SK-N-SH treated with all-trans-retinoic acid at 6 μM for 48 hours (cell line): Measurements from ENCODE around the gene CDCP1.
"Not testable (repeated sequence)": the region's sequence is repeated elsewhere in the genome, so short reads cannot be mapped to it uniquely, and the experiment has no call there.

Source experiments
- ATAC-seq: fragments of 200-7000 bp; cut with Tn5 transposase; 3 replicates; pipeline ENCODE4 v1.9.1; 2020; ENCODE audit warnings: mild to moderate bottlenecking, moderate library complexity
- ARNTL ChIP-seq: fragments of 450-650 bp; formaldehyde crosslinking; IDR thresholded peaks from 2 replicates; pipeline ENCODE4 v1.5.0; 2020; ENCODE audit warnings: low read depth, mild to moderate bottlenecking, moderate library complexity, borderline replicate concordance
- BACH2 ChIP-seq: fragments of 250-450 bp; sonication (Bioruptor Pico); IDR thresholded peaks from 2 replicates; pipeline ENCODE4 v1.9.0; 2021; ENCODE audit warnings: mild to moderate bottlenecking, borderline replicate concordance
- CSDC2 ChIP-seq: fragments of 250-450 bp; sonication (Bioruptor Pico); IDR thresholded peaks from 2 replicates; pipeline ENCODE4 v1.5.0; 2020; ENCODE audit warnings: mild to moderate bottlenecking, moderate library complexity
- GLIS3 ChIP-seq: fragments of 250-450 bp; sonication (Bioruptor Pico); IDR thresholded peaks from 2 replicates; pipeline ENCODE4 v1.5.0; 2020; ENCODE audit warnings: mild to moderate bottlenecking, moderate library complexity
- ISL1 ChIP-seq: fragments of 250-450 bp; sonication (Bioruptor Pico); IDR thresholded peaks from 2 replicates; pipeline ENCODE4 v2.1.2; 2022; ENCODE audit warnings: mild to moderate bottlenecking, moderate library complexity
- OSR1 ChIP-seq: fragments of 250-450 bp; sonication (Bioruptor Pico); IDR thresholded peaks from 2 replicates; pipeline ENCODE4 v1.8.0; 2022; ENCODE audit warnings: moderate library complexity, mild to moderate bottlenecking, inconsistent platforms
- PPARA ChIP-seq: fragments of 250-450 bp; sonication (Bioruptor Pico); IDR thresholded peaks from 2 replicates; pipeline ENCODE4 v1.5.0; 2020; ENCODE audit warnings: mild to moderate bottlenecking, borderline replicate concordance
- RARB ChIP-seq: fragments of 250-450 bp; sonication (Bioruptor Pico); IDR thresholded peaks from 2 replicates; pipeline ENCODE4 v1.8.0; 2021; ENCODE audit warnings: mild to moderate bottlenecking, moderate library complexity
- SNAI2 ChIP-seq: fragments of 250-450 bp; sonication (Bioruptor Pico); IDR thresholded peaks from 2 replicates; pipeline ENCODE4 v1.5.0; 2020; ENCODE audit warnings: mild to moderate bottlenecking, moderate library complexity
- TCF4 ChIP-seq: fragments of 250-450 bp; sonication (Bioruptor Pico); IDR thresholded peaks from 2 replicates; pipeline ENCODE4 v1.8.0; 2021; ENCODE audit warnings: mild to moderate bottlenecking, moderate library complexity, borderline replicate concordance
- TOX ChIP-seq: fragments of 250-450 bp; sonication (Bioruptor Pico); IDR thresholded peaks from 2 replicates; pipeline ENCODE4 v1.8.0; 2021; ENCODE audit warnings: mild to moderate bottlenecking, moderate library complexity, borderline replicate concordance
- ZC3H10 ChIP-seq: fragments of 250-450 bp; sonication (Bioruptor Pico); IDR thresholded peaks from 2 replicates; pipeline ENCODE4 v1.5.1; 2021; ENCODE audit warnings: mild to moderate bottlenecking, moderate library complexity
- ZFP3 ChIP-seq: fragments of 250-450 bp; sonication (Bioruptor Pico); IDR thresholded peaks from 2 replicates; pipeline ENCODE4 v1.5.0; 2020; ENCODE audit warnings: mild to moderate bottlenecking, moderate library complexity
- ZFP30 ChIP-seq: fragments of 450-650 bp; formaldehyde crosslinking; IDR thresholded peaks from 2 replicates; pipeline ENCODE4 v1.5.0; 2022; ENCODE audit warnings: mild to moderate bottlenecking, moderate library complexity
- ZNF565 ChIP-seq: fragments of 450-650 bp; formaldehyde crosslinking; conservative IDR thresholded peaks from 2 replicates; pipeline ENCODE4 v1.5.0; 2020; ENCODE audit warnings: low read depth, mild to moderate bottlenecking, moderate library complexity
- ZNF70 ChIP-seq: fragments of 450-650 bp; formaldehyde crosslinking; IDR thresholded peaks from 2 replicates; pipeline ENCODE4 v1.5.0; 2020; ENCODE audit warnings: mild to moderate bottlenecking, moderate library complexity
- ZNF8 ChIP-seq: fragments of 450-650 bp; formaldehyde crosslinking; IDR thresholded peaks from 2 replicates; pipeline ENCODE4 v1.5.0; 2020; ENCODE audit warnings: mild to moderate bottlenecking, moderate library complexity
- TF ChIP-seq, protein P1 (sequence below): fragments of 250-450 bp; sonication (Bioruptor Pico); IDR thresholded peaks from 2 replicates; pipeline ENCODE4 v1.5.1; 2021; ENCODE audit warnings: mild to moderate bottlenecking, moderate library complexity
- TF ChIP-seq, protein P2 (sequence below): fragments of 250-450 bp; sonication (Bioruptor Pico); IDR thresholded peaks from 2 replicates; pipeline ENCODE4 v1.8.0; 2021; ENCODE audit warnings: low read depth, mild to moderate bottlenecking, moderate library complexity, borderline replicate concordance
- TF ChIP-seq, protein P3 (sequence below): fragments of 250-450 bp; sonication (Bioruptor Pico); IDR thresholded peaks from 2 replicates; pipeline ENCODE4 v1.5.0; 2020; ENCODE audit warnings: mild to moderate bottlenecking, moderate library complexity
- TF ChIP-seq, protein P4 (sequence below): fragments of 250-450 bp; sonication (Bioruptor Pico); IDR thresholded peaks from 2 replicates; pipeline ENCODE4 v1.8.0; 2020; ENCODE audit warnings: mild to moderate bottlenecking, moderate library complexity, borderline replicate concordance

The CDCP1 gene

DNA sequence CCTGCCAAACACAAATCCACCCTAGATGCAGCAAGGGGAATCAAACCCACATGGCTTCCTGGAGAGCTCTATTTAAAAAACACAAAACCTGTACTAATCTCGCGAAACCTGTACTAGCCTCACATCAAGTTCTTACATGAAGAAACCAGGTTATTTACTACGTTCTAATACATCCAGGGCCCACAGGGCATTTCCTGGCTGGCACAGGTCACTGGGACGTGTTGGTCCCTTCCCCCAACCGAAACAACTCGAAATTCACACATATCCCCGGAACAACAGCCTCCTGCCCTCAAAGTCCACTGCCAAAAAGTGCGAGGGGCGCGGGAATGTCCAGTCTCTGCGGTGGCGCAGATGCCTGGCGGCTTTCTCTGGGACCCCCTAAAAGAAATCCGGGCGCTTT is 955 bp downstream of the CDCP1 start (continued):
- TF ChIP-seq GLIS3 (CRISPR knock-in tag): no peak
- TF ChIP-seq ISL1 (CRISPR knock-in tag): no peak
- TF ChIP-seq, all 23 proteins: peak for 0

DNA sequence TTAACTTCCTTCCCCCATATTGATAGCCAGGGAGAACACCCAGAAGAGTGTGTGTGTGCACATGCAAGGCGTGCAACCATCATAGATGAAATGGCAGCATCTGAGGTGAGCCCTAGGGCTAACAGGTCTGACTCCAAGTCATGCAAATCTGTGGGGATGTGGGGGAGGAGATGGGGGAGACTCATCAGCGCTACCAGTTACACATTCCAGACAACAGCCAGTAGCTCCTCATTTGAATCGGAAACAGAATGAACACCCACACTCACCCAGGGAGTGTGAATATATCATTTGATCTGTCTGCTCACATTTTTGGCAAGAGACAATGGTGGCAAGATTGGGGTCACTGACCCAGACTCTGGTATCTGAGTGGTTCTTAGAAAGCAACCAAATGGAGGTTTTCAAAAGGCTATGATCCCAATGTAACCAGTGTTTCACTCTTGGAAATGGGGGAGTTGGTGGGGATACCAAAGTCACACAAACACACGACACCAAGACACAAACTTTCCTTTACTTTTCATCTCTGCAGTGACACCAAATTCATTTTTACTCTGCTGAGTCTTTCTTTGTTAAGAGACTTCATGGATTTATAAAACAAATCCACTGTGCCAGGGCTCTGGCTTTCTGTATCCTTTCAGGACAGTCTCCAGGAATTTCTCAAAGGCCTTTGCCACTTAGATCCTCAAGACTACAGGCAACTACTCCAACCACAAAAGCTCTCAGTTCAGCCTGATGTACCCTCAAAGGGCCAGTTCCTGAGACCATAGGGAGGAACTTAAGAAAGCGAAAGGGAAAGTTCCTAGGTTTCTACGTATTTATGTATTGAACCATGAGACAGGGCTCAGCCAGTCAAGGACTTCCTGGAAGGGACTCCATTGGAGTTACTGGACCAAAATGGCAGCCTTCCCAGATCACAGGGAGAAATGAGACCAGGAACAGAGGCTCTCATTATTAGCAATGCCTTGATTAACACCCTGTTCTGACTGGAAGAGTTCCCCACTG is 2.2 kb downstream of the CDCP1 start:
- no peak for TF ChIP-seq ISL1 (CRISPR knock-in tag)
- no peak for TF ChIP-seq SNAI2 (CRISPR knock-in tag)
- TF ChIP-seq ZC3H10 (CRISPR knock-in tag): no peak
- TF ChIP-seq ARNTL: no peak
- no peak for TF ChIP-seq PPARA (CRISPR knock-in tag)
- TF ChIP-seq, protein P1, sequence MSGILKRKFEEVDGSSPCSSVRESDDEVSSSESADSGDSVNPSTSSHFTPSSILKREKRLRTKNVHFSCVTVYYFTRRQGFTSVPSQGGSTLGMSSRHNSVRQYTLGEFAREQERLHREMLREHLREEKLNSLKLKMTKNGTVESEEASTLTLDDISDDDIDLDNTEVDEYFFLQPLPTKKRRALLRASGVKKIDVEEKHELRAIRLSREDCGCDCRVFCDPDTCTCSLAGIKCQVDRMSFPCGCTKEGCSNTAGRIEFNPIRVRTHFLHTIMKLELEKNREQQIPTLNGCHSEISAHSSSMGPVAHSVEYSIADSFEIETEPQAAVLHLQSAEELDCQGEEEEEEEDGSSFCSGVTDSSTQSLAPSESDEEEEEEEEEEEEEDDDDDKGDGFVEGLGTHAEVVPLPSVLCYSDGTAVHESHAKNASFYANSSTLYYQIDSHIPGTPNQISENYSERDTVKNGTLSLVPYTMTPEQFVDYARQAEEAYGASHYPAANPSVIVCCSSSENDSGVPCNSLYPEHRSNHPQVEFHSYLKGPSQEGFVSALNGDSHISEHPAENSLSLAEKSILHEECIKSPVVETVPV (CRISPR knock-in tag): no peak
- TF ChIP-seq ZFP30 (CRISPR knock-in tag): no peak
- TF ChIP-seq ZNF565 (CRISPR knock-in tag): no peak
- TF ChIP-seq, protein P2, sequence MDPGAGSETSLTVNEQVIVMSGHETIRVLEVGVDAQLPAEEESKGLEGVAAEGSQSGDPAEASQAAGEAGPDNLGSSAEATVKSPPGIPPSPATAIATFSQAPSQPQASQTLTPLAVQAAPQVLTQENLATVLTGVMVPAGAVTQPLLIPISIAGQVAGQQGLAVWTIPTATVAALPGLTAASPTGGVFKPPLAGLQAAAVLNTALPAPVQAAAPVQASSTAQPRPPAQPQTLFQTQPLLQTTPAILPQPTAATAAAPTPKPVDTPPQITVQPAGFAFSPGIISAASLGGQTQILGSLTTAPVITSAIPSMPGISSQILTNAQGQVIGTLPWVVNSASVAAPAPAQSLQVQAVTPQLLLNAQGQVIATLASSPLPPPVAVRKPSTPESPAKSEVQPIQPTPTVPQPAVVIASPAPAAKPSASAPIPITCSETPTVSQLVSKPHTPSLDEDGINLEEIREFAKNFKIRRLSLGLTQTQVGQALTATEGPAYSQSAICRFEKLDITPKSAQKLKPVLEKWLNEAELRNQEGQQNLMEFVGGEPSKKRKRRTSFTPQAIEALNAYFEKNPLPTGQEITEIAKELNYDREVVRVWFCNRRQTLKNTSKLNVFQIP (CRISPR knock-in tag): no peak
- no peak for TF ChIP-seq TOX (CRISPR knock-in tag)
- no peak for TF ChIP-seq TCF4 (CRISPR knock-in tag)
- no peak for TF ChIP-seq ZFP3 (CRISPR knock-in tag)
- TF ChIP-seq, protein P3, sequence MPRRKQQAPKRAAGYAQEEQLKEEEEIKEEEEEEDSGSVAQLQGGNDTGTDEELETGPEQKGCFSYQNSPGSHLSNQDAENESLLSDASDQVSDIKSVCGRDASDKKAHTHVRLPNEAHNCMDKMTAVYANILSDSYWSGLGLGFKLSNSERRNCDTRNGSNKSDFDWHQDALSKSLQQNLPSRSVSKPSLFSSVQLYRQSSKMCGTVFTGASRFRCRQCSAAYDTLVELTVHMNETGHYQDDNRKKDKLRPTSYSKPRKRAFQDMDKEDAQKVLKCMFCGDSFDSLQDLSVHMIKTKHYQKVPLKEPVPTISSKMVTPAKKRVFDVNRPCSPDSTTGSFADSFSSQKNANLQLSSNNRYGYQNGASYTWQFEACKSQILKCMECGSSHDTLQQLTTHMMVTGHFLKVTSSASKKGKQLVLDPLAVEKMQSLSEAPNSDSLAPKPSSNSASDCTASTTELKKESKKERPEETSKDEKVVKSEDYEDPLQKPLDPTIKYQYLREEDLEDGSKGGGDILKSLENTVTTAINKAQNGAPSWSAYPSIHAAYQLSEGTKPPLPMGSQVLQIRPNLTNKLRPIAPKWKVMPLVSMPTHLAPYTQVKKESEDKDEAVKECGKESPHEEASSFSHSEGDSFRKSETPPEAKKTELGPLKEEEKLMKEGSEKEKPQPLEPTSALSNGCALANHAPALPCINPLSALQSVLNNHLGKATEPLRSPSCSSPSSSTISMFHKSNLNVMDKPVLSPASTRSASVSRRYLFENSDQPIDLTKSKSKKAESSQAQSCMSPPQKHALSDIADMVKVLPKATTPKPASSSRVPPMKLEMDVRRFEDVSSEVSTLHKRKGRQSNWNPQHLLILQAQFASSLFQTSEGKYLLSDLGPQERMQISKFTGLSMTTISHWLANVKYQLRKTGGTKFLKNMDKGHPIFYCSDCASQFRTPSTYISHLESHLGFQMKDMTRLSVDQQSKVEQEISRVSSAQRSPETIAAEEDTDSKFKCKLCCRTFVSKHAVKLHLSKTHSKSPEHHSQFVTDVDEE (CRISPR knock-in tag): no peak
- no peak for TF ChIP-seq CSDC2
- TF ChIP-seq, protein P4, sequence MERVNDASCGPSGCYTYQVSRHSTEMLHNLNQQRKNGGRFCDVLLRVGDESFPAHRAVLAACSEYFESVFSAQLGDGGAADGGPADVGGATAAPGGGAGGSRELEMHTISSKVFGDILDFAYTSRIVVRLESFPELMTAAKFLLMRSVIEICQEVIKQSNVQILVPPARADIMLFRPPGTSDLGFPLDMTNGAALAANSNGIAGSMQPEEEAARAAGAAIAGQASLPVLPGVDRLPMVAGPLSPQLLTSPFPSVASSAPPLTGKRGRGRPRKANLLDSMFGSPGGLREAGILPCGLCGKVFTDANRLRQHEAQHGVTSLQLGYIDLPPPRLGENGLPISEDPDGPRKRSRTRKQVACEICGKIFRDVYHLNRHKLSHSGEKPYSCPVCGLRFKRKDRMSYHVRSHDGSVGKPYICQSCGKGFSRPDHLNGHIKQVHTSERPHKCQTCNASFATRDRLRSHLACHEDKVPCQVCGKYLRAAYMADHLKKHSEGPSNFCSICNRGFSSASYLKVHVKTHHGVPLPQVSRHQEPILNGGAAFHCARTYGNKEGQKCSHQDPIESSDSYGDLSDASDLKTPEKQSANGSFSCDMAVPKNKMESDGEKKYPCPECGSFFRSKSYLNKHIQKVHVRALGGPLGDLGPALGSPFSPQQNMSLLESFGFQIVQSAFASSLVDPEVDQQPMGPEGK (CRISPR knock-in tag): no peak
- TF ChIP-seq ZNF8 (CRISPR knock-in tag): no peak
- no peak for TF ChIP-seq ZNF70 (CRISPR knock-in tag)
- no peak for ATAC-seq

DNA sequence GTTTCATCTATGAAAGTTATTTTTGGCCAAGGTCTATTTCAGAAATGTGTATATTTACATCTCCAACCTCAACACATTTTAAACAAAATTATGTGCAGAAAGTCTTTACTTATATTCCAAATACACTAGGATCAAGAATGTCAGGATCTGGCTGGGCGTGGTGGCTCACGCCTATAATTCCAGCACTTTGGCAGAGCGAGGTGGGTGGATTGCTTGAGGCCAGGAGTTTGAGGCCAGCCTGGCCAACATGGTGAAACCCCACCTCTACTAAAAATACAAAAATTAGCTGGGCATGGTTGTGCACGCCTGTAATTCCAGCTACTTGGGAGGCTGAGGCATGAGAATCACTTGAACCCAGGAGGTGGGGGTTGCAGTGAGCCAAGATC is 5.4 kb downstream of the CDCP1 start:
- not testable (repeated sequence) for ATAC-seq

DNA sequence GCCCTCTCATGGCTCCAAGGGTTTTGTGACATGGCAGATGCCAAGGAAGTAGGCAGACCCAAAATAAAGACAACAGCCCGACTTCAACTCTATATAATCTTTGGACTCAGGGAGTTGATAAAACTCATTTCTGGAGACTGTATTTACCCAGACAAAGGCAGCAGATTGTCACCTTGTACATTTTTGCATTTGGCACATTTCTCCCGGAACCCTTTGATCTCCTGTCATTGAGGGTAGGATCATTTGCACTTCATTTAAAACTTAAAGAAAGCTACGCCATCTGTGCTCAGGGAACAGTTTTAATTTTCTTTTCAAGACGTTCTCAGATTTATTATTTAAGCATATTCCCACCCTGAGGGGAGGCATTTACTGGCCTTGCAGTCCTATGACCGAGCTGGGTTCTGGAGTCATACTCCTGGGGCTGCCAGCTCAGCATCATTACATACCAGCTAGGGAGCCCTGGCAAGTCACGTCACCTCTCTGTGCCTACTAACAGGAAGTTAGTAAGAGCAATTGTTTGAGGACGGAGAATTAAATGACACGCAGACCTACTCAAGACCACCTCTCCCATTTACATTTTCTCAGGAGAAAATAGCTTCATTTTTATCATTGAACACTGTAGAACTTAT is 5.9 kb downstream of the CDCP1 start:
- no peak for ATAC-seq
- TF ChIP-seq CSDC2 (no peak), OSR1 (CRISPR knock-in tag) (no peak), ISL1 (CRISPR knock-in tag) (no peak), ZNF565 (CRISPR knock-in tag) (no peak), RARB (CRISPR knock-in tag) (no peak), BACH2 (CRISPR knock-in tag) (no peak), ZC3H10 (CRISPR knock-in tag) (no peak)
- TF ChIP-seq, protein P2 (CRISPR knock-in tag): no peak
- TF ChIP-seq, protein P3 (CRISPR knock-in tag): no peak
